Measurements from ENCODE around the gene KCNB1.

KCNB1 gene

GRCh38 chr20:49409302-49409974 lies 73.0 kb downstream of the KCNB1 start:
- no peak for DNase-seq (ENCODE audit: low read depth, low spot score)

GRCh38 chr20:49408509-49409104 lies 73.9 kb downstream of the KCNB1 start:
- DNase-seq (ENCODE audit: low read depth, low spot score) = no peak

- DNase-seq (ENCODE audit: low read depth, low spot score) = no peak
Observed at GRCh38 chr20:49406666-49407065, 75.8 kb downstream of the KCNB1 start.

GRCh38 chr20:49405696-49406095 lies 76.8 kb downstream of the KCNB1 start:
- DNase-seq (ENCODE audit: low read depth, low spot score) = no peak

- DNase-seq (ENCODE audit: low read depth, low spot score) = no peak
Observed at GRCh38 chr20:49405062-49405683, 77.3 kb downstream of the KCNB1 start.

- no peak for DNase-seq (ENCODE audit: low read depth, low spot score)
Observed at GRCh38 chr20:49404461-49404860, 78.0 kb downstream of the KCNB1 start.

- DNase-seq (ENCODE audit: low read depth, low spot score) = no peak
Observed at GRCh38 chr20:49403911-49404310, 78.6 kb downstream of the KCNB1 start.

GRCh38 chr20:49403012-49403411 lies 79.5 kb downstream of the KCNB1 start:
- DNase-seq (ENCODE audit: low read depth, low spot score) = no peak

GRCh38 chr20:49400904-49401303 lies 81.6 kb downstream of the KCNB1 start:
- DNase-seq (ENCODE audit: low read depth, low spot score) = no peak

GRCh38 chr20:49400410-49400809 lies 82.1 kb downstream of the KCNB1 start:
- DNase-seq (ENCODE audit: low read depth, low spot score) = no peak

- no peak for DNase-seq (ENCODE audit: low read depth, low spot score)
Observed at GRCh38 chr20:49399329-49399728, 83.1 kb downstream of the KCNB1 start.

GRCh38 chr20:49398401-49399144 lies 83.9 kb downstream of the KCNB1 start:
- no peak for DNase-seq (ENCODE audit: low read depth, low spot score)

- DNase-seq (ENCODE audit: low read depth, low spot score) = no peak
Observed at GRCh38 chr20:49397525-49397924, 84.9 kb downstream of the KCNB1 start.

GRCh38 chr20:49396230-49396629 lies 86.2 kb downstream of the KCNB1 start:
- no peak for DNase-seq (ENCODE audit: low read depth, low spot score)

GRCh38 chr20:49395659-49396058 lies 86.8 kb downstream of the KCNB1 start:
- DNase-seq (ENCODE audit: low read depth, low spot score) = no peak

GRCh38 chr20:49395183-49395582 lies 87.3 kb downstream of the KCNB1 start:
- DNase-seq (ENCODE audit: low read depth, low spot score) = no peak

- DNase-seq (ENCODE audit: low read depth, low spot score) = no peak
Observed at GRCh38 chr20:49394757-49395156, 87.7 kb downstream of the KCNB1 start.

- DNase-seq (ENCODE audit: low read depth, low spot score) = no peak
Observed at GRCh38 chr20:49394264-49394663, 88.2 kb downstream of the KCNB1 start.

- DNase-seq (ENCODE audit: low read depth, low spot score) = no peak
Observed at GRCh38 chr20:49393803-49394202, 88.7 kb downstream of the KCNB1 start.

- no peak for DNase-seq (ENCODE audit: low read depth, low spot score)
Observed at GRCh38 chr20:49392745-49393144, 89.7 kb downstream of the KCNB1 start.

GRCh38 chr20:49391404-49392245 lies 90.8 kb downstream of the KCNB1 start:
- DNase-seq (ENCODE audit: low read depth, low spot score) = no peak

- DNase-seq (ENCODE audit: low read depth, low spot score) = no peak
Observed at GRCh38 chr20:49389854-49390253, 92.6 kb downstream of the KCNB1 start.
